ENCODE measurements around the gene CNN1.
"Not testable (repeated sequence)": the region's sequence is repeated elsewhere in the genome, so short reads cannot be mapped to it uniquely, and the experiment has no call there.

CNN1 gene

GRCh38 chr19:11587302-11587974 is 48.8 kb downstream of the CNN1 start:
- Histone ChIP-seq H3K4me1 (ENCODE audit: insufficient read depth, low read length) (no peaks in the 10 kb centered on the region), H3K36me3 (ENCODE audit: insufficient read depth, low read length) (no peaks in the 10 kb centered on the region), H3K9me3 (ENCODE audit: insufficient read depth, low read depth, low read length) (no peaks in the 10 kb centered on the region), H3K27me3 (ENCODE audit: insufficient read depth, low read length) (no peaks in the 10 kb centered on the region), H3K27ac (ENCODE audit: low read depth, low read length) (no peak overlapping the region), H3K9ac (ENCODE audit: low read depth, low read length) (no peak overlapping the region), H3K4me3 (ENCODE audit: low read length) (no peak overlapping the region)
- 8% methylated on average over 7 of the region's 7 CpGs for WGBS

GRCh38 chr19:11587975-11588631 is 49.5 kb downstream of the CNN1 start:
- H3K9ac ChIP-seq (ENCODE audit: low read depth, low read length), result no peak overlapping the region
- WGBS, result 88% methylated on average over 13 of the region's 13 CpGs
- H3K36me3 ChIP-seq (ENCODE audit: insufficient read depth, low read length), result no peaks in the 10 kb centered on the region
- no peaks in the 10 kb centered on the region for H3K4me1 ChIP-seq (ENCODE audit: insufficient read depth, low read length)
- H3K27me3 ChIP-seq (ENCODE audit: insufficient read depth, low read length), result no peaks in the 10 kb centered on the region
- H3K27ac ChIP-seq (ENCODE audit: low read depth, low read length), result no peak overlapping the region
- no peaks in the 10 kb centered on the region for H3K9me3 ChIP-seq (ENCODE audit: insufficient read depth, low read depth, low read length)
- H3K4me3 ChIP-seq (ENCODE audit: low read length), result no peak overlapping the region

GRCh38 chr19:11594084-11594483 is 55.4 kb downstream of the CNN1 start:
- 100% methylated on average over 3 of the region's 4 CpGs for WGBS
- no peak overlapping the region for H3K9ac ChIP-seq (ENCODE audit: low read depth, low read length)
- no peaks in the 10 kb centered on the region for H3K27me3 ChIP-seq (ENCODE audit: insufficient read depth, low read length)
- peaks cover 8% of the 10 kb centered on the region; the same call in 1 of the 2 replicates for H3K4me1 ChIP-seq (ENCODE audit: insufficient read depth, low read length)
- H3K36me3 ChIP-seq (ENCODE audit: insufficient read depth, low read length), result peaks cover 4% of the 10 kb centered on the region; the same call in 1 of the 2 replicates
- H3K4me3 ChIP-seq (ENCODE audit: low read length), result no peak overlapping the region
- no peaks in the 10 kb centered on the region for H3K9me3 ChIP-seq (ENCODE audit: insufficient read depth, low read depth, low read length)
- no peak overlapping the region for H3K27ac ChIP-seq (ENCODE audit: low read depth, low read length)

- peaks cover 14% of the 10 kb centered on the region; the same call in 1 of the 2 replicates for H3K36me3 ChIP-seq (ENCODE audit: insufficient read depth, low read length)
- 95% methylated on average over 10 of the region's 10 CpGs for WGBS
- no peak overlapping the region for H3K27ac ChIP-seq (ENCODE audit: low read depth, low read length)
- H3K27me3 ChIP-seq (ENCODE audit: insufficient read depth, low read length), result no peaks in the 10 kb centered on the region
- H3K9ac ChIP-seq (ENCODE audit: low read depth, low read length), result no peak overlapping the region
- H3K9me3 ChIP-seq (ENCODE audit: insufficient read depth, low read depth, low read length), result no peaks in the 10 kb centered on the region
- no peak overlapping the region for H3K4me3 ChIP-seq (ENCODE audit: low read length)
- H3K4me1 ChIP-seq (ENCODE audit: insufficient read depth, low read length), result peaks cover 14% of the 10 kb centered on the region
Measured at GRCh38 chr19:11596156-11596555, 57.5 kb downstream of the CNN1 start.

GRCh38 chr19:11597202-11598102 is 58.8 kb downstream of the CNN1 start, which contains the start of gene ZNF627:
Gene ZNF627, plus strand, starts transcription at chr19:11597483. Its CDS starts 145 bp downstream, at chr19:11597628.
- Histone ChIP-seq H3K4me3 (ENCODE audit: low read length) (peak within 1 kb of the TSS; percentile 90), H3K9ac (ENCODE audit: low read depth, low read length) (peak within 1 kb of the TSS; percentile 99), H3K27ac (ENCODE audit: low read depth, low read length) (peak within 1 kb of the TSS; percentile 99), H3K4me1 (ENCODE audit: insufficient read depth, low read length) (peaks cover 14% of the 10 kb centered on the region), H3K9me3 (ENCODE audit: insufficient read depth, low read depth, low read length) (no peaks in the 10 kb centered on the region), H3K36me3 (ENCODE audit: insufficient read depth, low read length) (peaks cover 14% of the 10 kb centered on the region; the same call in 1 of the 2 replicates), H3K27me3 (ENCODE audit: insufficient read depth, low read length) (no peaks in the 10 kb centered on the region)
- WGBS, result under 1% methylated on average over 67 of the region's 67 CpGs

GRCh38 chr19:11598103-11598483 is 59.4 kb downstream of the CNN1 start:
- Histone ChIP-seq H3K4me1 (ENCODE audit: insufficient read depth, low read length) (peaks cover 14% of the 10 kb centered on the region), H3K4me3 (ENCODE audit: low read length) (peak overlapping the region; percentile 90), H3K27me3 (ENCODE audit: insufficient read depth, low read length) (no peaks in the 10 kb centered on the region), H3K36me3 (ENCODE audit: insufficient read depth, low read length) (peaks cover 14% of the 10 kb centered on the region; the same call in 1 of the 2 replicates), H3K9ac (ENCODE audit: low read depth, low read length) (peak overlapping the region; percentile 99), H3K27ac (ENCODE audit: low read depth, low read length) (peak overlapping the region; percentile 99), H3K9me3 (ENCODE audit: insufficient read depth, low read depth, low read length) (no peaks in the 10 kb centered on the region)
- WGBS, result 56% methylated on average over 10 of the region's 10 CpGs

GRCh38 chr19:11598746-11599145 is 60.1 kb downstream of the CNN1 start:
- no peak overlapping the region for H3K27ac ChIP-seq (ENCODE audit: low read depth, low read length)
- peak overlapping the region; percentile 90 for H3K4me3 ChIP-seq (ENCODE audit: low read length)
- H3K36me3 ChIP-seq (ENCODE audit: insufficient read depth, low read length), result peaks cover 18% of the 10 kb centered on the region
- 96% methylated on average over 2 of the region's 2 CpGs for WGBS
- peaks cover 3% of the 10 kb centered on the region; the same call in 1 of the 2 replicates for H3K9me3 ChIP-seq (ENCODE audit: insufficient read depth, low read depth, low read length)
- H3K9ac ChIP-seq (ENCODE audit: low read depth, low read length), result no peak overlapping the region; the same call in 1 of the 2 replicates
- no peaks in the 10 kb centered on the region for H3K27me3 ChIP-seq (ENCODE audit: insufficient read depth, low read length)
- H3K4me1 ChIP-seq (ENCODE audit: insufficient read depth, low read length), result peaks cover 14% of the 10 kb centered on the region

GRCh38 chr19:11599704-11600103 is 61.1 kb downstream of the CNN1 start:
- H3K4me3 ChIP-seq (ENCODE audit: low read length); H3K9ac ChIP-seq (ENCODE audit: low read depth, low read length); H3K27me3 ChIP-seq (ENCODE audit: insufficient read depth, low read length); H3K27ac ChIP-seq (ENCODE audit: low read depth, low read length): not testable (repeated sequence)
- Histone ChIP-seq H3K4me1 (ENCODE audit: insufficient read depth, low read length) (peaks cover 14% of the 10 kb centered on the region), H3K9me3 (ENCODE audit: insufficient read depth, low read depth, low read length) (peaks cover 12% of the 10 kb centered on the region; the same call in 1 of the 2 replicates), H3K36me3 (ENCODE audit: insufficient read depth, low read length) (peaks cover 27% of the 10 kb centered on the region)
- WGBS, result 98% methylated on average over 8 of the region's 8 CpGs
